SK-N-SH (cell line): Measurements from ENCODE around the gene FAM181A. TPM values are rescaled to one million over a fixed set of nuclear protein-coding genes. Genes with fewer than 3 reads are reported as not detected.

Experiments
- CTCF ChIA-PET: fragments of 300-600, 350-600 bp; formaldehyde crosslinking; extraction: SDS; loops from one replicate; lab custom pipeline; 2021; lab: Yijun Ruan, JAX
- POLR2A ChIA-PET: fragments of 350-600 bp; sonication (Branson Sonifier 250); formaldehyde crosslinking; extraction: SDS; loops from one replicate; lab custom pipeline; 2020; ENCODE audit warnings: antibody characterized with exemption, inconsistent platforms; lab: Yijun Ruan, JAX
- DNase-seq: peaks from one replicate; pipeline ENCODE4 v3.0.0; 2012
- H2AFZ ChIP-seq: fragments of 200-600 bp; sonication (generic); 2 replicates; pipeline ENCODE4 v1.8.1; 2016; ENCODE audit warnings: antibody characterized with exemption, mild to moderate bottlenecking, low read depth
- H3F3A ChIP-seq: fragments of 200-600 bp; sonication (generic); replicated peaks from 2 replicates; pipeline ENCODE3; 2016; ENCODE audit warnings: antibody characterized with exemption, mild to moderate bottlenecking; ENCODE audit not compliant: insufficient read depth
- H3K27ac ChIP-seq, 2 experiments: fragments of 200-500 bp in 1 of 2; fragments of 200-600 bp in 1 of 2; sonication (Bioruptor generic) in 1 of 2; sonication (generic), shearing (Covaris generic) in 1 of 2; 2 replicates each; pipeline versions ENCODE4 v1.5.1 to v1.6.1; 2014 to 2016; ENCODE audit warnings: low read depth in 2 of 2, inconsistent platforms in 1 of 2, low read length in 1 of 2, mild to moderate bottlenecking in 1 of 2, mixed read lengths in 1 of 2
- H3K27me3 ChIP-seq: fragments of 200-600 bp; sonication (generic), shearing (Covaris generic); 2 replicates; pipeline ENCODE4 v1.6.1; 2016; ENCODE audit warnings: mixed run types; ENCODE audit not compliant: insufficient read depth
- H3K36me3 ChIP-seq, 2 experiments: fragments of 200-500 bp in 1 of 2; fragments of 200-600 bp in 1 of 2; sonication (Bioruptor generic) in 1 of 2; sonication (generic) in 1 of 2; replicated peaks in 1 of 2; 2 replicates each; pipeline versions ENCODE3 to v1.5.1; 2014 to 2016; ENCODE audit warnings: low read length in 1 of 2, mild to moderate bottlenecking in 1 of 2; ENCODE audit not compliant: insufficient read depth in 2 of 2, control insufficient read depth in 1 of 2
- H3K4me1 ChIP-seq, 2 experiments: fragments of 200-500 bp in 1 of 2; fragments of 200-600 bp in 1 of 2; sonication (Bioruptor generic) in 1 of 2; sonication (generic), shearing (Covaris generic) in 1 of 2; 2 replicates each; pipeline versions ENCODE4 v1.5.1 to v1.6.1; 2014 to 2016; ENCODE audit warnings: low read depth in 1 of 2, low read length in 1 of 2, mixed run types in 1 of 2; ENCODE audit not compliant: insufficient read depth in 2 of 2, control insufficient read depth in 1 of 2
- H3K4me2 ChIP-seq: fragments of 200-600 bp; sonication (generic), shearing (Covaris generic); 2 replicates; pipeline ENCODE4 v1.6.1; 2017; ENCODE audit warnings: mixed run types
- H3K4me3 ChIP-seq, 2 experiments: fragments of 200-500 bp in 1 of 2; fragments of 200-600 bp in 1 of 2; sonication (Bioruptor generic) in 1 of 2; sonication (generic), shearing (Covaris generic) in 1 of 2; 2 replicates each; pipeline versions ENCODE4 v1.5.1 to v1.8.1; 2014 to 2016; ENCODE audit warnings: low read depth in 2 of 2, inconsistent platforms in 1 of 2, low read length in 1 of 2, mild to moderate bottlenecking in 1 of 2, mixed read lengths in 1 of 2, moderate library complexity in 1 of 2
- H3K79me2 ChIP-seq: fragments of 200-600 bp; sonication (generic); 2 replicates; pipeline ENCODE4 v1.8.1; 2017; ENCODE audit warnings: mild to moderate bottlenecking; ENCODE audit not compliant: insufficient read depth
- H3K9ac ChIP-seq: fragments of 200-600 bp; sonication (generic); 2 replicates; pipeline ENCODE4 v1.6.1; 2017; ENCODE audit warnings: mixed run types
- H3K9me2 ChIP-seq: fragments of 200-600 bp; sonication (generic); 2 replicates; pipeline ENCODE4 v1.6.1; 2017; ENCODE audit warnings: mixed run types
- H3K9me3 ChIP-seq: fragments of 200-600 bp; sonication (generic); 2 replicates; pipeline ENCODE4 v1.6.1; 2017; ENCODE audit warnings: mixed run types, mild to moderate bottlenecking, moderate library complexity
- H4K20me1 ChIP-seq: fragments of 200-600 bp; sonication (generic); 2 replicates; pipeline ENCODE4 v1.6.1; 2017; ENCODE audit warnings: mild to moderate bottlenecking, mixed run types; ENCODE audit not compliant: insufficient read depth
- EZH2phosphoT487 ChIP-seq: fragments of 200-600 bp; sonication (generic); IDR thresholded peaks from 2 replicates; pipeline ENCODE4 v1.6.1; 2017; ENCODE audit warnings: low read depth, mixed run types, mild to moderate bottlenecking, antibody characterized with exemption, moderate library complexity, borderline replicate concordance
- FOSL2 ChIP-seq: IDR thresholded peaks from 2 replicates; pipeline ENCODE4 v1.4.0; 2012; ENCODE audit warnings: low read depth, mild to moderate bottlenecking, moderate library complexity, borderline replicate concordance
- GATA2 ChIP-seq: sonication (generic); formaldehyde crosslinking; IDR thresholded peaks from 2 replicates; pipeline ENCODE4 v1.5.0; 2020; ENCODE audit warnings: mild to moderate bottlenecking, missing genetic modification reagents
- IRF3 ChIP-seq: fragments of 150-350 bp; IDR thresholded peaks from 2 replicates; pipeline ENCODE4 v1.6.1; 2016; ENCODE audit warnings: mild to moderate bottlenecking, low read depth, low read length
- MAX ChIP-seq: IDR thresholded peaks from 2 replicates; pipeline ENCODE4 v1.4.0; 2012; ENCODE audit warnings: low read depth
- MXI1 ChIP-seq: IDR thresholded peaks from 2 replicates; pipeline ENCODE4 v1.6.1; 2012; ENCODE audit warnings: mild to moderate bottlenecking, low read depth, low read length, improper control_type of control experiment
- RAD21 ChIP-seq: IDR thresholded peaks from 2 replicates; pipeline ENCODE4 v1.6.1; 2012; ENCODE audit warnings: mild to moderate bottlenecking, low read length
- RFX5 ChIP-seq: IDR thresholded peaks from 2 replicates; pipeline ENCODE4 v1.6.1; 2012; ENCODE audit warnings: mild to moderate bottlenecking, improper control_type of control experiment, low read length
- RXRA ChIP-seq: IDR thresholded peaks from 2 replicates; pipeline ENCODE4 v1.4.0; 2012; ENCODE audit warnings: low read depth, mild to moderate bottlenecking, borderline replicate concordance
- SIN3A ChIP-seq: IDR thresholded peaks from 2 replicates; pipeline ENCODE4 v1.6.1; 2012; ENCODE audit warnings: low read depth, mild to moderate bottlenecking, low read length, moderate library complexity, borderline replicate concordance
- TAF1 ChIP-seq: IDR thresholded peaks from 2 replicates; pipeline ENCODE4 v1.6.1; 2012; ENCODE audit warnings: low read depth, mild to moderate bottlenecking, low read length, moderate library complexity, borderline replicate concordance
- USF2 ChIP-seq: fragments of 150-350 bp; IDR thresholded peaks from 2 replicates; pipeline ENCODE4 v1.6.1; 2017; ENCODE audit warnings: antibody characterized with exemption, low read length, low read depth, borderline replicate concordance
- YY1 ChIP-seq: IDR thresholded peaks from 2 replicates; pipeline ENCODE4 v1.4.0; 2012; ENCODE audit warnings: low read depth, mild to moderate bottlenecking
- WGBS: methylation state at CpG from one replicate; pipeline ENCODE4 v1.1.6; 2017; ENCODE audit warnings: low lambda C conversion rate; 5-methylcytosine and 5-hydroxymethylcytosine counted together
- polyA plus RNA-seq, 3 experiments: library from polyadenylated mRNA; depleted of rRNA; stranded (reverse); fragments of >200 nt; gene quantifications; 2 replicates each; pipeline ENCODE4 v1.2.3, GENCODE V29; 2012
- TF ChIP-seq, protein P1 (sequence below): IDR thresholded peaks from 2 replicates; pipeline ENCODE4; 2012

Gene FAM181A
- polyA plus RNA-seq (2012; rRNA removed) = not detected in 2 replicates
- polyA plus RNA-seq (2012; cell fraction: cytosol; rRNA removed) = not detected in 2 replicates
- not detected in 2 replicates for polyA plus RNA-seq (2012; cell fraction: nucleus; rRNA removed)

DNA sequence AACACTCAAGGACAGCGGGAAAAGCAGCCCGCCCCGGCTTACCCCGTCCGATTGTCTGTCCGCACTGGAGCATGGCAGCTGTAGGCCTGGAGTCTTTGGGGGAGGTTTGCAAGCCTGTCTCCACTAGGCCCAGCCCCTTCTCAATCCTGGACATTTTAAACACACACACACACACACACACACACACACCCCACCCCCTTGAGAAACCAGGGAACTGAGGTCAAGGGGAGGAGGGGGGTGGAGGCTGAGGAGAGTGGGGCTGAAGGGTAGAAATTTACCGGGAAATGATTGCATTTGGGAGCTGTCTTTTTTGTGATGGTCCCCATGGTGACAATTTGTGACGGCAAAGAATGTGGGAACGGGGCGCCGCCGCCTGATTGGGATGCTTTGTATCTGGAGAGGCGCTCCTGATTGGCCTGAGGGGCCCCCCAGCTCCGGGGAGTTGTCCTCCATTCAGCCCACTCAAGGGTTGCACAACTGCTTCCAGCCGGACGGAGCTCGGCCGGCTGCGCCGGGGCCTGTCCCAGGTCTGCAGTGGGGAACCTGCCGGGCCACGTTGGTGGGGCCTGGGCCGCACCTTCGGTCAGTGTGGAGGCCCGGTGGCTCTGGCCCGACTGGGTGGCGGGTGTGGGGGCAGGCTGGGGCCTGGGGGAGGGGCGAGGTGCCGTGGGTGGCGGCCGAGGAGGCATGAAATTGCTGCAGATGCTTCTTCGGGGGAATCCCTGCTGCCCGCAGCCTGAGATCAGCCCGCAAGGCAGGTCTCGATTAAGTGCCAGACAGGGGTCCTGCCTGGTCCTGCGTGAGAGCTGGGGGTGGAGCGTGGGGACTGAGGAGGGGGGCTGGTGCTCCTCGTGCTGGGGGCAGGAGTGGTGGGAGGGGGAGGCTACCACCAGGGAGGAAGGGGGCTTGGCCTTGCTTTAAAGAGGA, at the start of gene FAM181A:
FAM181A (plus strand) TSS at position 472 of the 927 bp plus-strand sequence. CDS start 942 bp downstream, outside the sequence.
- Histone ChIP-seq H2AFZ (no peak within 1 kb of the TSS), H3F3A (no peaks in the 10 kb centered on the region), H3K36me3 (no peaks in the 10 kb centered on the region), H3K27me3 (no peaks in the 10 kb centered on the region), H3K9me2 (no peaks in the 10 kb centered on the region), H3K27ac (no peak within 1 kb of the TSS), H3K9ac (no peak within 1 kb of the TSS), H4K20me1 (no peaks in the 10 kb centered on the region), H3K79me2 (no peaks in the 10 kb centered on the region), H3K9me3 (no peaks in the 10 kb centered on the region), H3K4me3 (no peak within 1 kb of the TSS), H3K4me2 (no peak within 1 kb of the TSS), H3K4me1 (no peaks in the 10 kb centered on the region)
- ChIA-PET CTCF (interaction anchor here (0.7 to 2.1 kb wide), 8 partner anchors 9 to 273 kb away, joined by 3 to 5 read pairs (median 4); no protein-coding TSS in a partner anchor), POLR2A (no interaction called here)
- 83% methylated on average over 11 of the region's 38 CpGs for WGBS
- no peak for DNase-seq
- TF ChIP-seq, protein P1, sequence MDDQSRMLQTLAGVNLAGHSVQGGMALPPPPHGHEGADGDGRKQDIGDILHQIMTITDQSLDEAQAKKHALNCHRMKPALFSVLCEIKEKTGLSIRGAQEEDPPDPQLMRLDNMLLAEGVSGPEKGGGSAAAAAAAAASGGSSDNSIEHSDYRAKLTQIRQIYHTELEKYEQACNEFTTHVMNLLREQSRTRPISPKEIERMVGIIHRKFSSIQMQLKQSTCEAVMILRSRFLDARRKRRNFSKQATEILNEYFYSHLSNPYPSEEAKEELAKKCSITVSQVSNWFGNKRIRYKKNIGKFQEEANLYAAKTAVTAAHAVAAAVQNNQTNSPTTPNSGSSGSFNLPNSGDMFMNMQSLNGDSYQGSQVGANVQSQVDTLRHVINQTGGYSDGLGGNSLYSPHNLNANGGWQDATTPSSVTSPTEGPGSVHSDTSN = no peak
- no peak for TF ChIP-seq RFX5
- TF ChIP-seq FOSL2 = no peak
- TF ChIP-seq MAX = no peak
- no peak for TF ChIP-seq EZH2phosphoT487
- TF ChIP-seq YY1 = no peak

- Histone ChIP-seq H3K4me2 (no peak overlapping the region), H2AFZ (no peak overlapping the region), H3K9me3 (no peaks in the 10 kb centered on the region), H3K9me2 (no peaks in the 10 kb centered on the region), H3K36me3 (no peaks in the 10 kb centered on the region), H3K79me2 (no peaks in the 10 kb centered on the region), H3K27me3 (no peaks in the 10 kb centered on the region), H3K4me1 (no peaks in the 10 kb centered on the region; a peak in 1 of 4 replicates), H3F3A (no peaks in the 10 kb centered on the region), H4K20me1 (no peaks in the 10 kb centered on the region), H3K9ac (no peak overlapping the region), H3K4me3 (no peak overlapping the region), H3K27ac (no peak overlapping the region)
- DNase-seq = no peak
- no peak for TF ChIP-seq RAD21
- no peak for TF ChIP-seq TAF1
- TF ChIP-seq IRF3 = no peak
- TF ChIP-seq GATA2 (CRISPR knock-in tag) = no peak
- no peak for TF ChIP-seq MXI1
- TF ChIP-seq SIN3A = no peak
- TF ChIP-seq USF2 = no peak
- no peak for TF ChIP-seq RXRA
- POLR2A ChIA-PET = no interaction called here
- WGBS = 44% methylated on average over 8 of the region's 8 CpGs
- CTCF ChIA-PET = no interaction called here
These were observed 48.9 kb upstream of the FAM181A start for GRCh38 chr14:93878212-93878611.
